ENCODE results near the gene RIC1. TPM values are rescaled to one million over a fixed set of nuclear protein-coding genes. Genes with fewer than 3 reads are reported as not detected.

Gene RIC1
- total and polyA plus RNA-seq, 2 of the 4 experiments (the other 2 are of a cell fraction): 28.8 to 76.9 TPM

DNA sequence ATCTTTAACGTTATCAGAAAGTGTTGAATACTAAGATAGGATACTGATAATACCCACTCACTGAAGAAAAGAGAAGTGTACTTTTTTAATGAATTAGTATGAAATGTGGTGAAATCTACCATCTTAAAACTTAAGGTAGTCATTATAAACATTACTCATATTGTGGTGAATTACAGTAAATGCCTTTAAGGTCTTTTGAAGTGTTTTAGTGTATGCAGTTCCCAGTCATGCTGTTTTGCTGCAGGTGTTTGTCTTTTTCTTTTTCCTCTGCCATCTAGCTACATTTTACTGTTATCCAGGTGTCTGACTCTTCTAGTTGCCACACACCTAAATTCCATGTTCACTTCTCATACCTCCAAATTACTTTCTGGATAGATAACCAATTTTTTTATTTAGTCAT is 131.4 kb downstream of the RIC1 start:
- H3K36me3 ChIP-seq (ENCODE audit: control insufficient read depth, insufficient read depth, low read length): peaks cover 39% of the 10 kb centered on the region
- WGBS, 2 experiments (ENCODE audit: extremely low coverage in 2 of 2, insufficient read length in 1 of 2): no CpG with 5 or more reads among the region's 1 CpG
- peaks cover 14% of the 10 kb centered on the region; the same call in 1 of the 2 replicates for H3K9me1 ChIP-seq (ENCODE audit: insufficient read depth, low read length)
- peaks cover 8 to 16% of the 10 kb centered on the region in 2 experiments; a peak in 3 of 4 replicates for H3K79me1 ChIP-seq (ENCODE audit: low read depth in 1 of 2, low read length in 2 of 2)
- no peak overlapping the region for H4K5ac ChIP-seq (ENCODE audit: low read depth, low read length)
- no peak overlapping the region for H3K9ac ChIP-seq (ENCODE audit: low read depth, low read length)
- H3K18ac ChIP-seq (ENCODE audit: low read depth, low read length): no peak overlapping the region
- no peaks in the 10 kb centered on the region; the same call in 1 of the 2 replicates for H3K4me1 ChIP-seq (ENCODE audit: control insufficient read depth, insufficient read depth, low read length)
- H2BK20ac ChIP-seq (ENCODE audit: low read depth, low read length): no peak overlapping the region
- in situ Hi-C loops (cut with MboI; ENCODE audit: low sequenced_read_pairs): no loop called here
- H2BK15ac ChIP-seq (ENCODE audit: low read depth, low read length): no peak overlapping the region
- no peak overlapping the region for H3K56ac ChIP-seq (ENCODE audit: extremely low read depth, insufficient read depth, low read length)
- ChIA-PET CTCF (no interaction called here), POLR2A (ENCODE audit: unreplicated experiment) (no interaction called here)
- H3K4me2 ChIP-seq (ENCODE audit: low read depth, low read length): no peak overlapping the region
- dilution Hi-C loops (cut with HindIII; ENCODE audit: low sequenced_read_pairs, unreplicated experiment): no loop called here
- H3K4ac ChIP-seq (ENCODE audit: low read depth, low read length): no peak overlapping the region
- TF ChIP-seq, protein P1, sequence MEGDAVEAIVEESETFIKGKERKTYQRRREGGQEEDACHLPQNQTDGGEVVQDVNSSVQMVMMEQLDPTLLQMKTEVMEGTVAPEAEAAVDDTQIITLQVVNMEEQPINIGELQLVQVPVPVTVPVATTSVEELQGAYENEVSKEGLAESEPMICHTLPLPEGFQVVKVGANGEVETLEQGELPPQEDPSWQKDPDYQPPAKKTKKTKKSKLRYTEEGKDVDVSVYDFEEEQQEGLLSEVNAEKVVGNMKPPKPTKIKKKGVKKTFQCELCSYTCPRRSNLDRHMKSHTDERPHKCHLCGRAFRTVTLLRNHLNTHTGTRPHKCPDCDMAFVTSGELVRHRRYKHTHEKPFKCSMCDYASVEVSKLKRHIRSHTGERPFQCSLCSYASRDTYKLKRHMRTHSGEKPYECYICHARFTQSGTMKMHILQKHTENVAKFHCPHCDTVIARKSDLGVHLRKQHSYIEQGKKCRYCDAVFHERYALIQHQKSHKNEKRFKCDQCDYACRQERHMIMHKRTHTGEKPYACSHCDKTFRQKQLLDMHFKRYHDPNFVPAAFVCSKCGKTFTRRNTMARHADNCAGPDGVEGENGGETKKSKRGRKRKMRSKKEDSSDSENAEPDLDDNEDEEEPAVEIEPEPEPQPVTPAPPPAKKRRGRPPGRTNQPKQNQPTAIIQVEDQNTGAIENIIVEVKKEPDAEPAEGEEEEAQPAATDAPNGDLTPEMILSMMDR (conservative IDR thresholded peaks at IDR 0.05; ENCODE audit: low read depth, low read length): no peak
- TF ChIP-seq CEBPB (IDR thresholded peaks at IDR 0.05; ENCODE audit: low read depth, low read length) (no peak), SMC3 (IDR thresholded peaks at IDR 0.05; ENCODE audit: low read depth, low read length) (no peak), BHLHE40 (IDR thresholded peaks at IDR 0.05; ENCODE audit: low read depth, low read length) (no peak), RCOR1 (IDR thresholded peaks at IDR 0.05; ENCODE audit: insufficient replicate concordance, low read length) (no peak)
- TF ChIP-seq, protein P2, sequence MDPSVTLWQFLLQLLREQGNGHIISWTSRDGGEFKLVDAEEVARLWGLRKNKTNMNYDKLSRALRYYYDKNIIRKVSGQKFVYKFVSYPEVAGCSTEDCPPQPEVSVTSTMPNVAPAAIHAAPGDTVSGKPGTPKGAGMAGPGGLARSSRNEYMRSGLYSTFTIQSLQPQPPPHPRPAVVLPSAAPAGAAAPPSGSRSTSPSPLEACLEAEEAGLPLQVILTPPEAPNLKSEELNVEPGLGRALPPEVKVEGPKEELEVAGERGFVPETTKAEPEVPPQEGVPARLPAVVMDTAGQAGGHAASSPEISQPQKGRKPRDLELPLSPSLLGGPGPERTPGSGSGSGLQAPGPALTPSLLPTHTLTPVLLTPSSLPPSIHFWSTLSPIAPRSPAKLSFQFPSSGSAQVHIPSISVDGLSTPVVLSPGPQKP (IDR thresholded peaks at IDR 0.05; ENCODE audit: borderline replicate concordance, low read depth, low read length): no peak
- H4K91ac ChIP-seq (ENCODE audit: insufficient read depth, low read depth, low read length): no peak overlapping the region
- no peak for DNase-seq
- no peak overlapping the region for H2AK9ac ChIP-seq (replicated peaks; ENCODE audit: low read depth, low read length, poor library complexity)
- H3K23ac ChIP-seq (ENCODE audit: low read depth, low read length): no peak overlapping the region
- no peak overlapping the region for H3K4me3 ChIP-seq (ENCODE audit: insufficient read depth, low read depth, low read length)
- no peaks in the 10 kb centered on the region for H3K27me3 ChIP-seq (ENCODE audit: control insufficient read depth, insufficient read depth, low read length)
- peaks cover 2% of the 10 kb centered on the region; the same call in 1 of the 2 replicates for H4K20me1 ChIP-seq (ENCODE audit: insufficient read depth, low read length)
- BruUV-seq (replicated peaks): no TSS peak
- no peak for ATAC-seq (ENCODE audit: low read depth)
- H3K9me3 ChIP-seq (ENCODE audit: control insufficient read depth, insufficient read depth, low read length): no peaks in the 10 kb centered on the region
- H3K14ac ChIP-seq (replicated peaks; ENCODE audit: low read depth, low read length): no peak overlapping the region
- H2AK5ac ChIP-seq (ENCODE audit: low read depth, low read length): no peak overlapping the region
- no peak overlapping the region for H2AFZ ChIP-seq (replicated peaks; ENCODE audit: low read length, poor library complexity)
- intact Hi-C loops (cut with micrococcal nuclease): no loop called here
- H2BK120ac ChIP-seq (ENCODE audit: low read depth, low read length): no peak overlapping the region
- H3K27ac ChIP-seq (ENCODE audit: insufficient read depth, low read length): no peak overlapping the region
- H4K8ac ChIP-seq (ENCODE audit: low read depth in 2 of 2, low read length in 2 of 2): no peak overlapping the region
- no peak overlapping the region for H2BK5ac ChIP-seq (ENCODE audit: low read depth, low read length, poor library complexity, severe bottlenecking)
